Activated CD8-positive, alpha-beta T cell treated with anti-CD3 and anti-CD28 coated beads for 36 hours (primary cell): ENCODE data around the gene ECI2. TPM values are rescaled to one million over a fixed set of nuclear protein-coding genes. Genes with fewer than 3 reads are reported as not detected.

Experiments
- ATAC-seq: fragments of 200-7000 bp; cut with Tn5 transposase; one replicate; pipeline ENCODE4 v1.10.0; 2021; ENCODE audit warnings: mild to moderate bottlenecking, moderate library complexity
- CTCF ChIA-PET: fragments of 350-600 bp; sonication (Branson Sonifier 250); formaldehyde crosslinking; loops from one replicate; lab custom pipeline; 2021; ENCODE audit warnings: antibody characterized with exemption; lab: Charles Lee
- POLR2A ChIA-PET: fragments of 350-600 bp; sonication (Branson Sonifier 250); formaldehyde crosslinking; loops from one replicate; lab custom pipeline; 2021; ENCODE audit warnings: antibody characterized with exemption; lab: Charles Lee
- DNase-seq: peaks from one replicate; pipeline ENCODE4 v3.0.0-alpha.2; 2020
- H3K27ac Mint-ChIP-seq: one replicate; pipeline ENCODE4 v1.8.0; 2021; ENCODE audit warnings: mild to moderate bottlenecking, mixed read lengths
- H3K27me3 Mint-ChIP-seq: one replicate; pipeline ENCODE4 v1.8.0; 2021; ENCODE audit warnings: mixed read lengths
- H3K36me3 Mint-ChIP-seq: one replicate; pipeline ENCODE4 v1.8.0; 2021; ENCODE audit warnings: low read depth, mixed read lengths
- H3K4me1 Mint-ChIP-seq: one replicate; pipeline ENCODE4 v1.8.0; 2021; ENCODE audit warnings: low read depth, mixed read lengths
- H3K4me3 Mint-ChIP-seq: one replicate; pipeline ENCODE4 v1.8.0; 2021; ENCODE audit warnings: mild to moderate bottlenecking, moderate library complexity, mixed read lengths
- H3K9me3 Mint-ChIP-seq: one replicate; pipeline ENCODE4 v1.8.0; 2021; ENCODE audit warnings: mixed read lengths
- intact Hi-C: fragments of 100-400 bp; cut with micrococcal nuclease; formaldehyde crosslinking; loops from one replicate; pipeline ENCODE4 v1.10.0; 2022
- total RNA-seq, 2 experiments: library from RNA; stranded (reverse); gene quantifications; one replicate each; pipeline ENCODE4 v1.2.3, GENCODE V29; 2021
- TF ChIP-seq, protein P1 (sequence below): fragments of 200-600 bp; IDR thresholded peaks from one replicate; pipeline ENCODE4 v1.8.0; 2022; ENCODE audit warnings: antibody characterized with exemption, mild to moderate bottlenecking

Gene ECI2
- total RNA-seq, 2 experiments from 2014 or later: 58.8 to 59.9 TPM

DNA sequence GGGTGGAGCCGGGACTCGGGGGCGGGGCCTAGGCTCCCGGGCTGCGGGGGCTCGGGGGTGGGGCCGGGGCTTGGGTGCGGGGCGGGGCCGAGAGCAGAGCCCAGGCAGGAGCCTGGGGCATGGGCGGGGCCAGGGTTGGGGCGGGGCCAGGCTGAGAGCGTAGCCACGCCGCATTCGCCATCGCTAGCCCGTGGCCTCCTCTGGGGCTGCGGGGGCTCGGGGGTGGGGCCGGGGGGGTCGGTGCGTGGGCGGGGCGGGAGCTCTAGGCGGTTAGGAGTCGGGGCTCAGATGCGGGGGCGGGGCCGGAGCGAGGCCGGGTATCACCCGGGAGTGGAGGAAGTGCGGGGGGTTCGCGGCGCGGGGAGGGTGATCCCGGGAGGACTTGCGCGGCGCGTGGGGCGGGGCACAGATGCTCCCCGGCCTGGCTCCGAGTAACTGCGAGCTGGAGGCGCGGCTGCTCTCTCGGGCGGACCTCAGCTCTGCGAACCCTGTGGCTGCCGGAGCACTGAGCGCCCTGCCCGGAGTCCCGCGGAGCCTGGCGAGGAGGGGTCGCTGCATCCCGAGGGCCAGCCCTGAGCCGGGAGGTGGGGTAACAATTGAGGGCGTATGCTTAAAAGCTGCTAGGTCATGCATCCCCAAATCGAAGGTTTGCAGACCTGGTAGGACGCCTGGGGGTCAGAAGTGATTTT is 434 bp upstream of the ECI2 start:
- Mint-ChIP-seq H3K9me3 (peaks cover 6% of the 10 kb centered on the region), H3K27me3 (no peaks in the 10 kb centered on the region), H3K4me3 (peak overlapping the region; percentile 72), H3K27ac (peak overlapping the region; percentile 80), H3K4me1 (peaks cover 52% of the 10 kb centered on the region), H3K36me3 (peaks cover 22% of the 10 kb centered on the region)
- POLR2A ChIA-PET: interaction anchor here (0.6 to 5.0 kb wide), 5 partner anchors 16 to 1126 kb away, joined by 3 to 50 read pairs (median 4); a partner anchor contains a TSS
- CTCF ChIA-PET: interaction anchor here (0.6 to 5.7 kb wide), 8 partner anchors 9 to 123 kb away, joined by 3 to 46 read pairs (median 6); a partner anchor contains a TSS
- intact Hi-C loops: loop anchor here (5.0 kb wide), 2 partner anchors 74 to 119 kb away; no protein-coding TSS in a partner anchor
- DNase-seq: peak; percentile 97
- TF ChIP-seq, protein P1, sequence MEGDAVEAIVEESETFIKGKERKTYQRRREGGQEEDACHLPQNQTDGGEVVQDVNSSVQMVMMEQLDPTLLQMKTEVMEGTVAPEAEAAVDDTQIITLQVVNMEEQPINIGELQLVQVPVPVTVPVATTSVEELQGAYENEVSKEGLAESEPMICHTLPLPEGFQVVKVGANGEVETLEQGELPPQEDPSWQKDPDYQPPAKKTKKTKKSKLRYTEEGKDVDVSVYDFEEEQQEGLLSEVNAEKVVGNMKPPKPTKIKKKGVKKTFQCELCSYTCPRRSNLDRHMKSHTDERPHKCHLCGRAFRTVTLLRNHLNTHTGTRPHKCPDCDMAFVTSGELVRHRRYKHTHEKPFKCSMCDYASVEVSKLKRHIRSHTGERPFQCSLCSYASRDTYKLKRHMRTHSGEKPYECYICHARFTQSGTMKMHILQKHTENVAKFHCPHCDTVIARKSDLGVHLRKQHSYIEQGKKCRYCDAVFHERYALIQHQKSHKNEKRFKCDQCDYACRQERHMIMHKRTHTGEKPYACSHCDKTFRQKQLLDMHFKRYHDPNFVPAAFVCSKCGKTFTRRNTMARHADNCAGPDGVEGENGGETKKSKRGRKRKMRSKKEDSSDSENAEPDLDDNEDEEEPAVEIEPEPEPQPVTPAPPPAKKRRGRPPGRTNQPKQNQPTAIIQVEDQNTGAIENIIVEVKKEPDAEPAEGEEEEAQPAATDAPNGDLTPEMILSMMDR: no peak
- ATAC-seq: peak; percentile 95

DNA sequence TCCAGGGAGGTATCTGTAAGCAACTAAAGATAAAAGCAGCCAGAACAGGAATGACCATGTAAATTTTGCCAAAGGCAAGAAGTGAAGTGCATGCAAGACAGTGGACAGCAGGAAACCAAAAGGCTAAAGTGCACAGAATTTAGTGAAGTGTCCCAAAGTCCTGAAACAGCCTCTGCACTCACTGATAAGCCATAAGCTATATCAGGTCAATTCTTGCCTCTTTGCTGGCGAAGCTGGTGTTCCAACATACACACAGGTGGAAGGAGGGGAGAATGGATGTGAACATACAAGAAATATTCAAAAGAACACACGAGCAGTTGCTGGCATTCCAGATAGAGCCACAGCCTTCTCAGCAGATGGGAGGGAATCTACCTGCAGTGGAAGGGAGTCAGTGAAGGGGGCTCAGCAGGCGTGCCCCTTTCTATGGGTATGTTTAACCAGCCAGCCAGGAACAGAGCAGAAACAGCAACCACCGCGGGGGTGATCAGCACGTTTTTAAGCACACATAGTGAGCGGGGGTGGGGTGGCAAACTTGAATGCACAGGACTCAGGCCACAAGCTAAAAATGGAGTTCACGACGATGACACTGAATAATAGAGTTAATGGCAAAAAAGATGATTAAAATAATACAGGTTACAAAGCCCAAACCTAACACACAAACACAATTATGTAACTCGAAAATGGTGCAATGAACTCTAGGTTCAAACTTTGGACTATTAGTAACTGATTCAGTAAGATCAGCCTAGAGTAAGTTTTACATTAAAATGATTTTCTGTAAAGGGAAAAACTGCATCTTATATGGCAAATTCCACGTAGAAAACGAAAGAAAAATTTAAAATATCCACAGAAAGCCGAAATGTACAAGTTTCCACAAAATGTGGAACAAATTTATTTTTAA is 1.2 kb downstream of the ECI2 start:
- peaks cover 36% of the 10 kb centered on the region for H3K36me3 Mint-ChIP-seq
- ChIA-PET POLR2A (interaction anchor here (0.9 to 5.0 kb wide), 2 partner anchors 13 to 114 kb away, joined by 3 to 50 read pairs; a partner anchor contains a TSS), CTCF (interaction anchor here (1.0 to 5.7 kb wide), 3 partner anchors 21 to 113 kb away, joined by 4 to 46 read pairs (median 16); a partner anchor contains a TSS)
- peak overlapping the region; percentile 89 for H3K27ac Mint-ChIP-seq
- TF ChIP-seq, protein P1: no peak
- peaks cover 6% of the 10 kb centered on the region for H3K9me3 Mint-ChIP-seq
- no peaks in the 10 kb centered on the region for H3K27me3 Mint-ChIP-seq
- ATAC-seq (no peak), DNase-seq (peak; percentile 78)
- H3K4me3 Mint-ChIP-seq: peak overlapping the region; percentile 86
- peaks cover 54% of the 10 kb centered on the region for H3K4me1 Mint-ChIP-seq
- intact Hi-C loops: no loop called here

DNA sequence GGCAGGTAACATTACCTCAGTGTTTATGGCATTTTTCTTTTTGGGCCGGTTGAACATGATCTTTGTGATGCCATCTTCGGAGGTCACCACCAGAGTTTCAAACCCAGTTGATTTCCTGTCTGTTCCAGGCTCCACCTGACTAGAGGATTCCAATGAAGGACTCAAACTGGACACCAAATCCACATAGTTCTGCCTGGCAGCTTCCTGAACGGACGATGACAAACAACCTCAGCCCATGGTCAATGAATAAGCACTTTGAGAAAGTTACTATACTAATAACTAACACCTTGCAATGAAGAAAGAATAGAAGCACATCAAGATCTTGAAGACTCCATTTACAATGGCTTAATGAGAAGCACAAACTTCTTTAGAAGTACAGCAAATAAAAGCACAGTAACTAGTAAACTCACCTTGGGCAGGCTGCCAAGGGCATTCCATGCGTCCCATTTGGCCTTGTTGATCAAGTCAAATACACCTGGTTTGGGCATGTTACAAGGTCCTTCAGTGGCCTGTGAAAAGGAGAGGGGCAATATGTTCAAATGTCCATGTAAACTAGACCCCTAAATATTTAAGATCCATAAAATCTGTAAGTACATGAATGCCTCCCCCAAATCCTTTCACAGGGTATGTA is 4.9 kb downstream of the ECI2 start:
- peaks cover 50% of the 10 kb centered on the region for H3K36me3 Mint-ChIP-seq
- ChIA-PET POLR2A (no interaction called here), CTCF (interaction anchor here (1.5 kb wide), 1 partner anchor 23 kb away, joined by 3 read pairs; no protein-coding TSS in a partner anchor)
- no peak overlapping the region for H3K4me3 Mint-ChIP-seq
- peaks cover 36% of the 10 kb centered on the region for H3K4me1 Mint-ChIP-seq
- intact Hi-C loops: no loop called here
- ATAC-seq (no peak), DNase-seq (no peak)
- no peaks in the 10 kb centered on the region for H3K27me3 Mint-ChIP-seq
- peaks cover 6% of the 10 kb centered on the region for H3K9me3 Mint-ChIP-seq
- TF ChIP-seq, protein P1: no peak
- no peak overlapping the region for H3K27ac Mint-ChIP-seq

DNA sequence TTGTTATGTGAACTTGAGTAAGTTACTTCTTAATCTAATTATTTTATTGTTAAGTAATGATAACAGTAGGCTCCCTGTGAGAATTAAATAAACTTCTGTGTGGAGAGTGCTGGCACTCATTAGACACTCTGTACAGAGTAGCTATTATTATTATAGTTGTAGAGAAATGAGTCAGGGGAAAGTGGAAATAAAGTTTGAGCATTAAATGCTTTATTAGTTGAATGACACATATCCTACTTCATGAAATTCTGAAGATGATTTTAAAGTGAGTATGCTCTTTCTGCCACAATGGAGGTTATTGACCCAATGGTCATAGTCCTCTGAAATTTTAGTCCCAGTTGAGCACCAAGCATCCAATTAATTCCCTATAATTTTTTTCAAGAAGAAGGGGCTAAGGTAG is 5.9 kb downstream of the ECI2 start:
- TF ChIP-seq, protein P1: no peak
- intact Hi-C loops: no loop called here
- peaks cover 36% of the 10 kb centered on the region for H3K4me1 Mint-ChIP-seq
- ATAC-seq: no peak
- ChIA-PET CTCF (no interaction called here), POLR2A (interaction anchor here (0.6 kb wide), 1 partner anchor 10 kb away, joined by 3 read pairs; no protein-coding TSS in a partner anchor)
- H3K27me3 Mint-ChIP-seq: no peaks in the 10 kb centered on the region
- H3K36me3 Mint-ChIP-seq: peaks cover 57% of the 10 kb centered on the region
- no peak overlapping the region for H3K27ac Mint-ChIP-seq
- H3K4me3 Mint-ChIP-seq: no peak overlapping the region
- peaks cover 6% of the 10 kb centered on the region for H3K9me3 Mint-ChIP-seq
- DNase-seq: no peak
